K562 (cell line): ENCODE measurements around the gene LDLRAD1. TPM values are rescaled to one million over a fixed set of nuclear protein-coding genes. Genes with fewer than 3 reads are reported as not detected.

Experiments
- ATF1 ChIP-seq, 2 experiments: fragments of 450-650 bp in 1 of 2; IDR thresholded peaks; 2 replicates each; pipeline ENCODE4 v1.6.1; 2016; ENCODE audit warnings: missing compliant biosample characterization in 1 of 2, missing genetic modification characterization in 1 of 2
- CCNT2 ChIP-seq: IDR thresholded peaks from 2 replicates; pipeline ENCODE4 v1.6.1; 2011; ENCODE audit warnings: borderline replicate concordance, low read depth, mild to moderate bottlenecking, moderate library complexity, mixed read lengths, low read length; ENCODE audit not compliant: insufficient read length; ENCODE audit errors: extremely low read depth
- EWSR1 ChIP-seq: fragments of 450-650 bp; IDR thresholded peaks from 2 replicates; pipeline ENCODE4 v1.6.1; 2018; ENCODE audit warnings: borderline replicate concordance, mild to moderate bottlenecking, low read depth, moderate library complexity; ENCODE audit not compliant: partially characterized antibody
- FOXK2 ChIP-seq, 2 experiments: fragments of 450-650 bp; IDR thresholded peaks in 1 of 2; conservative IDR thresholded peaks in 1 of 2; 2 replicates each; pipeline ENCODE4 v1.6.1; 2016; ENCODE audit warnings: low read depth in 2 of 2, mild to moderate bottlenecking in 1 of 2
- MAFF ChIP-seq: IDR thresholded peaks from 2 replicates; pipeline ENCODE4 v1.6.1; 2012; ENCODE audit warnings: low read length, improper control_type of control experiment
- NFATC3 ChIP-seq: fragments of 450-650 bp; IDR thresholded peaks from 2 replicates; pipeline ENCODE4 v1.6.1; 2017; ENCODE audit warnings: mild to moderate bottlenecking
- PHB2 ChIP-seq: fragments of 450-650 bp; IDR thresholded peaks from 2 replicates; pipeline ENCODE4 v1.6.1; 2017; ENCODE audit warnings: low read depth
- POLR2AphosphoS5 ChIP-seq: IDR thresholded peaks from 2 replicates; pipeline ENCODE4 v1.6.1; 2011; ENCODE audit warnings: mild to moderate bottlenecking, low read depth, low read length, moderate library complexity; ENCODE audit not compliant: control insufficient read depth, insufficient read depth
- SMAD2 ChIP-seq: fragments of 150-350 bp; IDR thresholded peaks from 2 replicates; pipeline ENCODE4 v1.6.1; 2014; ENCODE audit warnings: low read depth, mild to moderate bottlenecking, low read length
- polyA plus RNA-seq, 8 experiments: library from polyadenylated mRNA; depleted of rRNA in 4 of 8; stranded (reverse) in 5 of 8; unstranded in 3 of 8; fragments of >200 nt; fragmentation: Nextera tagmentation in 2 of 8; fragmentation: Illumina TruSeq in 1 of 8; extraction: Ambion mirVana in 2 of 8; extraction: Trizol in 1 of 8; gene quantifications; 2 replicates each; pipeline versions ENCODE4 v1.2.1 to v1.2.3, GENCODE V29; 2011 to 2014; ENCODE audit warnings: inconsistent platforms in 1 of 8, missing spikeins in 1 of 8
- total RNA-seq, 7 experiments: library from RNA; depleted of rRNA in 6 of 7; stranded (reverse); fragments of >200 nt in 6 of 7; fragmentation: Illumina TruSeq in 2 of 7; extraction: Trizol in 2 of 7; gene quantifications; 2 replicates each; pipeline versions ENCODE4 v1.2.1 to v1.2.3, GENCODE V29; 2011 to 2021; ENCODE audit warnings: low replicate concordance in 1 of 7
- TF ChIP-seq, protein P1 (sequence below): fragments of 200-800 bp; sonication (Bioruptor generic); IDR thresholded peaks from 2 replicates; pipeline ENCODE4 v1.6.1; 2016; ENCODE audit warnings: missing genetic modification characterization, missing compliant biosample characterization
- TF ChIP-seq, protein P2 (sequence below): fragments of 450-650 bp; formaldehyde crosslinking; IDR thresholded peaks from 2 replicates; pipeline ENCODE4 v1.4.0; 2020; ENCODE audit warnings: mild to moderate bottlenecking, moderate library complexity
- TF ChIP-seq, protein P3 (sequence below): fragments of 250-450 bp; sonication (Bioruptor Pico); IDR thresholded peaks from 2 replicates; pipeline ENCODE4 v1.5.1; 2021; ENCODE audit warnings: mild to moderate bottlenecking
- TF ChIP-seq, protein P4 (sequence below), 2 experiments: fragments of 450-650 bp; IDR thresholded peaks; 2 replicates each; pipeline ENCODE4 v1.6.1; 2018; ENCODE audit warnings: mild to moderate bottlenecking in 2 of 2, low read depth in 1 of 2; ENCODE audit not compliant: partially characterized antibody in 2 of 2

The LDLRAD1 gene
- total and polyA plus RNA-seq, 9 of the 15 experiments (the other 6 are each of a cell fraction or from before 2014, with no cell fraction given), result not detected

DNA sequence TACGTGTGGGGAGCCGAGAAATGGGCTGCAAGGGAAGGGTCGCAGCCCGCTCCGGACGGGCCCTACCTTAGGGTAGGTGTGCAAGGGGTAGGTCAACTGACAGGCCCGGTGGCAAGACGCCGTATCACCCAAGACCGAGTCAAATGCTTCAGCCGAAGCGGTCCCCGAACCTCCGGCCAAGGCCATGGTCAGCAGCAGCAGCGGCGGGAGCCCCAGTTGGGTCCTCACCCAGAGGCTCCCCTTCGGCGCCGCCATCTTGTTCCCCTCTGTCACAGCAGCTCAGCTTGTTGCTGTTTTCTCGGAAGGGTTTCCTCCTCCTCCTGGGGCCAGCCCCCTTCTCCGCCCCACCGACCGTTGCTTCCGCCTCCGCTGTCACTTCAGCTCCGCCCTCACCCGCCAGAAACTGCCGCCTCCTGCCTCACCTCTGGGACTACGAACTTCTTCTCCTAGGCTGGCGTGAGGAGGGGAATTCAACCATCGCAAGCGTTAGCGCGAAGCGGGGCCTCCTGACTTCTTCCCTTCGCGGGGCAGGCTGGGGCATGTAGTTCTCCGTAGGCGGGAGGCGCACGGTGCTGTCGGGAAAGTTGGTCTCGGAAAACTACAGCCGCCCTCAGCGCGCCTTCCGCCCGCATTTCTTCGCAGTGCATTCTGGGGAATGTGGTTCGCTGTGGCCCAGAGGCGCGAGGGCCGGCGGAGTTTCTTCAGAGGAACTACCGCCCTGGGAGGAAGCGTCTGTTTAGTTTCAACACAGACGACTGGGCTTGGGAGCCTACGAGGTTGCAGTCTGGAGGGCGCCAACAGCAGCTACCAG lies 35.2 kb upstream of the LDLRAD1 start, which contains the start of the genes TCEANC2 and TMEM59 (continued):
- TF ChIP-seq, protein P1, sequence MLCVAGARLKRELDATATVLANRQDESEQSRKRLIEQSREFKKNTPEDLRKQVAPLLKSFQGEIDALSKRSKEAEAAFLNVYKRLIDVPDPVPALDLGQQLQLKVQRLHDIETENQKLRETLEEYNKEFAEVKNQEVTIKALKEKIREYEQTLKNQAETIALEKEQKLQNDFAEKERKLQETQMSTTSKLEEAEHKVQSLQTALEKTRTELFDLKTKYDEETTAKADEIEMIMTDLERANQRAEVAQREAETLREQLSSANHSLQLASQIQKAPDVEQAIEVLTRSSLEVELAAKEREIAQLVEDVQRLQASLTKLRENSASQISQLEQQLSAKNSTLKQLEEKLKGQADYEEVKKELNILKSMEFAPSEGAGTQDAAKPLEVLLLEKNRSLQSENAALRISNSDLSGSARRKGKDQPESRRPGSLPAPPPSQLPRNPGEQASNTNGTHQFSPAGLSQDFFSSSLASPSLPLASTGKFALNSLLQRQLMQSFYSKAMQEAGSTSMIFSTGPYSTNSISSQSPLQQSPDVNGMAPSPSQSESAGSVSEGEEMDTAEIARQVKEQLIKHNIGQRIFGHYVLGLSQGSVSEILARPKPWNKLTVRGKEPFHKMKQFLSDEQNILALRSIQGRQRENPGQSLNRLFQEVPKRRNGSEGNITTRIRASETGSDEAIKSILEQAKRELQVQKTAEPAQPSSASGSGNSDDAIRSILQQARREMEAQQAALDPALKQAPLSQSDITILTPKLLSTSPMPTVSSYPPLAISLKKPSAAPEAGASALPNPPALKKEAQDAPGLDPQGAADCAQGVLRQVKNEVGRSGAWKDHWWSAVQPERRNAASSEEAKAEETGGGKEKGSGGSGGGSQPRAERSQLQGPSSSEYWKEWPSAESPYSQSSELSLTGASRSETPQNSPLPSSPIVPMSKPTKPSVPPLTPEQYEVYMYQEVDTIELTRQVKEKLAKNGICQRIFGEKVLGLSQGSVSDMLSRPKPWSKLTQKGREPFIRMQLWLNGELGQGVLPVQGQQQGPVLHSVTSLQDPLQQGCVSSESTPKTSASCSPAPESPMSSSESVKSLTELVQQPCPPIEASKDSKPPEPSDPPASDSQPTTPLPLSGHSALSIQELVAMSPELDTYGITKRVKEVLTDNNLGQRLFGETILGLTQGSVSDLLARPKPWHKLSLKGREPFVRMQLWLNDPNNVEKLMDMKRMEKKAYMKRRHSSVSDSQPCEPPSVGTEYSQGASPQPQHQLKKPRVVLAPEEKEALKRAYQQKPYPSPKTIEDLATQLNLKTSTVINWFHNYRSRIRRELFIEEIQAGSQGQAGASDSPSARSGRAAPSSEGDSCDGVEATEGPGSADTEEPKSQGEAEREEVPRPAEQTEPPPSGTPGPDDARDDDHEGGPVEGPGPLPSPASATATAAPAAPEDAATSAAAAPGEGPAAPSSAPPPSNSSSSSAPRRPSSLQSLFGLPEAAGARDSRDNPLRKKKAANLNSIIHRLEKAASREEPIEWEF, result no peak
- no peak for TF ChIP-seq PHB2
- TF ChIP-seq, protein P2, sequence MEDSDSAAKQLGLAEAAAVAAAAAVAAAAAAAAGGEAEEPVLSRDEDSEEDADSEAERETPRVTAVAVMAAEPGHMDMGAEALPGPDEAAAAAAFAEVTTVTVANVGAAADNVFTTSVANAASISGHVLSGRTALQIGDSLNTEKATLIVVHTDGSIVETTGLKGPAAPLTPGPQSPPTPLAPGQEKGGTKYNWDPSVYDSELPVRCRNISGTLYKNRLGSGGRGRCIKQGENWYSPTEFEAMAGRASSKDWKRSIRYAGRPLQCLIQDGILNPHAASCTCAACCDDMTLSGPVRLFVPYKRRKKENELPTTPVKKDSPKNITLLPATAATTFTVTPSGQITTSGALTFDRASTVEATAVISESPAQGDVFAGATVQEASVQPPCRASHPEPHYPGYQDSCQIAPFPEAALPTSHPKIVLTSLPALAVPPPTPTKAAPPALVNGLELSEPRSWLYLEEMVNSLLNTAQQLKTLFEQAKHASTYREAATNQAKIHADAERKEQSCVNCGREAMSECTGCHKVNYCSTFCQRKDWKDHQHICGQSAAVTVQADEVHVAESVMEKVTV (CRISPR knock-in tag), result no peak
- no peak; the same call in 1 of the 2 replicates for TF ChIP-seq SMAD2
- TF ChIP-seq CCNT2, result no peak
- TF ChIP-seq FOXK2 (conservative IDR thresholded peaks at IDR 0.05 in 1 of 2, IDR thresholded peaks at IDR 0.05 in 1 of 2; ENCODE audit: low read depth in 2 of 2), result peak; percentile 98 to 100
- TF ChIP-seq NFATC3, result no peak
- TF ChIP-seq POLR2AphosphoS5, result peak; percentile 57; the same call in 1 of the 2 replicates
- TF ChIP-seq, protein P3, sequence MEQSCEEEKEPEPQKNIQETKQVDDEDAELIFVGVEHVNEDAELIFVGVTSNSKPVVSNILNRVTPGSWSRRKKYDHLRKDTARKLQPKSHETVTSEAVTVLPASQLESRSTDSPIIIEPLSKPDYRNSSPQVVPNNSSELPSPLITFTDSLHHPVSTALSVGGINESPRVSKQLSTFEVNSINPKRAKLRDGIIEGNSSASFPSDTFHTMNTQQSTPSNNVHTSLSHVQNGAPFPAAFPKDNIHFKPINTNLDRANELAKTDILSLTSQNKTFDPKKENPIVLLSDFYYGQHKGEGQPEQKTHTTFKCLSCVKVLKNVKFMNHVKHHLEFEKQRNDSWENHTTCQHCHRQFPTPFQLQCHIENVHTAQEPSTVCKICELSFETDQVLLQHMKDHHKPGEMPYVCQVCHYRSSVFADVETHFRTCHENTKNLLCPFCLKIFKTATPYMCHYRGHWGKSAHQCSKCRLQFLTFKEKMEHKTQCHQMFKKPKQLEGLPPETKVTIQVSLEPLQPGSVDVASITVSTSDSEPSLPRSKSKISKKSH (CRISPR knock-in tag), result no peak
- TF ChIP-seq, protein P4, sequence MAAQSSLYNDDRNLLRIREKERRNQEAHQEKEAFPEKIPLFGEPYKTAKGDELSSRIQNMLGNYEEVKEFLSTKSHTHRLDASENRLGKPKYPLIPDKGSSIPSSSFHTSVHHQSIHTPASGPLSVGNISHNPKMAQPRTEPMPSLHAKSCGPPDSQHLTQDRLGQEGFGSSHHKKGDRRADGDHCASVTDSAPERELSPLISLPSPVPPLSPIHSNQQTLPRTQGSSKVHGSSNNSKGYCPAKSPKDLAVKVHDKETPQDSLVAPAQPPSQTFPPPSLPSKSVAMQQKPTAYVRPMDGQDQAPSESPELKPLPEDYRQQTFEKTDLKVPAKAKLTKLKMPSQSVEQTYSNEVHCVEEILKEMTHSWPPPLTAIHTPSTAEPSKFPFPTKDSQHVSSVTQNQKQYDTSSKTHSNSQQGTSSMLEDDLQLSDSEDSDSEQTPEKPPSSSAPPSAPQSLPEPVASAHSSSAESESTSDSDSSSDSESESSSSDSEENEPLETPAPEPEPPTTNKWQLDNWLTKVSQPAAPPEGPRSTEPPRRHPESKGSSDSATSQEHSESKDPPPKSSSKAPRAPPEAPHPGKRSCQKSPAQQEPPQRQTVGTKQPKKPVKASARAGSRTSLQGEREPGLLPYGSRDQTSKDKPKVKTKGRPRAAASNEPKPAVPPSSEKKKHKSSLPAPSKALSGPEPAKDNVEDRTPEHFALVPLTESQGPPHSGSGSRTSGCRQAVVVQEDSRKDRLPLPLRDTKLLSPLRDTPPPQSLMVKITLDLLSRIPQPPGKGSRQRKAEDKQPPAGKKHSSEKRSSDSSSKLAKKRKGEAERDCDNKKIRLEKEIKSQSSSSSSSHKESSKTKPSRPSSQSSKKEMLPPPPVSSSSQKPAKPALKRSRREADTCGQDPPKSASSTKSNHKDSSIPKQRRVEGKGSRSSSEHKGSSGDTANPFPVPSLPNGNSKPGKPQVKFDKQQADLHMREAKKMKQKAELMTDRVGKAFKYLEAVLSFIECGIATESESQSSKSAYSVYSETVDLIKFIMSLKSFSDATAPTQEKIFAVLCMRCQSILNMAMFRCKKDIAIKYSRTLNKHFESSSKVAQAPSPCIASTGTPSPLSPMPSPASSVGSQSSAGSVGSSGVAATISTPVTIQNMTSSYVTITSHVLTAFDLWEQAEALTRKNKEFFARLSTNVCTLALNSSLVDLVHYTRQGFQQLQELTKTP (IDR thresholded peaks at IDR 0.05; ENCODE audit: low read depth in 1 of 2, partially characterized antibody in 2 of 2), result peak; percentile 16 to 98
- no peak for TF ChIP-seq EWSR1
- no peak for TF ChIP-seq MAFF
- no peak for TF ChIP-seq ATF1 (CRISPR knock-in tag; IDR thresholded peaks at IDR 0.05)
- TF ChIP-seq ATF1 (tag; IDR thresholded peaks at IDR 0.05), result peak; percentile 92
